ENCODE results near the gene PPP2R2C.

Gene PPP2R2C

DNA sequence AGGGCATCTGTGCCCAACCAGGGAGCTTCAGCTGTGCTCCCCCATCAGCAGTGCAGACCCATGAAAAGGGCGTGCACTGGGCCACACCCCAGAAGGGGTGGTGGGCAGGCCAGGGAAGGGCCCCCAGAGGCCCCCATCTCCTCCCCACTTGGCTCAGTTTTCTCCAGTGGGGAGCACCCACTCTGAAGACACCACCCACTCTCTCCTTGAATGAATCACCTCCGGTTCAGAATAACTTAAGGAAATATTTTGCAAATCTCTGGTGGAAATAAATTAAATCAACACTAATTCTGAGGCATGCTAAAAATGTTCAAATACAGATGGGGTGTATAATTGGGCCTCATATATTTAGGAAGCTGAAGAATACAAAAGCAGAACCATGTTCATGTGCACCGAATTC, 41.3 kb upstream of the PPP2R2C start:
- TF ChIP-seq, protein P1, sequence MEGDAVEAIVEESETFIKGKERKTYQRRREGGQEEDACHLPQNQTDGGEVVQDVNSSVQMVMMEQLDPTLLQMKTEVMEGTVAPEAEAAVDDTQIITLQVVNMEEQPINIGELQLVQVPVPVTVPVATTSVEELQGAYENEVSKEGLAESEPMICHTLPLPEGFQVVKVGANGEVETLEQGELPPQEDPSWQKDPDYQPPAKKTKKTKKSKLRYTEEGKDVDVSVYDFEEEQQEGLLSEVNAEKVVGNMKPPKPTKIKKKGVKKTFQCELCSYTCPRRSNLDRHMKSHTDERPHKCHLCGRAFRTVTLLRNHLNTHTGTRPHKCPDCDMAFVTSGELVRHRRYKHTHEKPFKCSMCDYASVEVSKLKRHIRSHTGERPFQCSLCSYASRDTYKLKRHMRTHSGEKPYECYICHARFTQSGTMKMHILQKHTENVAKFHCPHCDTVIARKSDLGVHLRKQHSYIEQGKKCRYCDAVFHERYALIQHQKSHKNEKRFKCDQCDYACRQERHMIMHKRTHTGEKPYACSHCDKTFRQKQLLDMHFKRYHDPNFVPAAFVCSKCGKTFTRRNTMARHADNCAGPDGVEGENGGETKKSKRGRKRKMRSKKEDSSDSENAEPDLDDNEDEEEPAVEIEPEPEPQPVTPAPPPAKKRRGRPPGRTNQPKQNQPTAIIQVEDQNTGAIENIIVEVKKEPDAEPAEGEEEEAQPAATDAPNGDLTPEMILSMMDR (IDR thresholded peaks at IDR 0.05; ENCODE audit: control insufficient read depth, insufficient read depth, low read depth, low read length, missing control alignments) = no peak
- no peak overlapping the region for H3K4me3 ChIP-seq (ENCODE audit: control insufficient read depth, low read depth, low read length)
- DNase-seq (ENCODE audit: low read depth) = no peak

DNA sequence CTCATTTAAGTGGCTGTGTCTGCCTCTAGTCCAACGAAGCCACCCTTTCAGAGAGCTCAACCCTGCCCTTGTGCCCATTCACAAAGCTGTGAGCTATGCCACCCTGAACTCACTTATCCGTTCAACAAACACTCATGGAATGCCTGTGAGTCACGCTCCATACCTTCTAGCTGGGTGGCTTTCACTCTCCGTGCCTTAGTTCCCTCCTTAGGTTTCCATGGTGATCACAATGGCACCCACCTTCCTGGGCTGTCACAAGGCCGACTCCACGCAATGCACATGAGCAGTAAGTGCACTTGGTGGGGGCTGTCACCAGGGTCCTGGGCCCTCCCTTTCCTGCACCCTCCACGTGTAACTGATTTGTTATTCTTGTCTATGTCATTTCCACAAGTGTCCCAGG, 37.2 kb upstream of the PPP2R2C start:
- H3K4me3 ChIP-seq (ENCODE audit: control insufficient read depth, low read depth, low read length) = no peak overlapping the region
- DNase-seq (ENCODE audit: low read depth) = no peak
- TF ChIP-seq, protein P1 (IDR thresholded peaks at IDR 0.05; ENCODE audit: control insufficient read depth, insufficient read depth, low read depth, low read length, missing control alignments) = no peak

DNA sequence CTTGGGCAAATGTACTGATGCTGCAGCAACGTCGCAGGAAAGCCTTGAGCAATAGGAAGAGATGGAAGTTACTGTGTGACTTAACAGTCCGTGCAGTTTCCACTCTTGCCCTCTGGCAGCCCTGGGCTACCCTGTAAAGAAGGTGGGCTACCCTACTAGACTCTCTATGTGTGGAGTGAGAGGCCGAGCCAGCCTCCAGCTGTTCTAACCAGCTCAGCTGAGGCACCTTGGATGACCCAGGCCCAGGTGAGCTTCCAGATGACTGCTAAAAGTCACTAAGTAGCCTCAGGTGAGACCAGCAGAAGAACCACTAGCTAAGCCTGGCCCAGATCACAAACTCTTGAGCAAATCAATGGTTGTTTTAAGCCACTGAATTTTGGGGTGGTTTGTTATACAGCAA, 34.9 kb upstream of the PPP2R2C start:
- DNase-seq (ENCODE audit: low read depth) = no peak
- TF ChIP-seq, protein P1 (IDR thresholded peaks at IDR 0.05; ENCODE audit: control insufficient read depth, insufficient read depth, low read depth, low read length, missing control alignments) = no peak
- H3K4me3 ChIP-seq (ENCODE audit: control insufficient read depth, low read depth, low read length) = no peak overlapping the region

DNA sequence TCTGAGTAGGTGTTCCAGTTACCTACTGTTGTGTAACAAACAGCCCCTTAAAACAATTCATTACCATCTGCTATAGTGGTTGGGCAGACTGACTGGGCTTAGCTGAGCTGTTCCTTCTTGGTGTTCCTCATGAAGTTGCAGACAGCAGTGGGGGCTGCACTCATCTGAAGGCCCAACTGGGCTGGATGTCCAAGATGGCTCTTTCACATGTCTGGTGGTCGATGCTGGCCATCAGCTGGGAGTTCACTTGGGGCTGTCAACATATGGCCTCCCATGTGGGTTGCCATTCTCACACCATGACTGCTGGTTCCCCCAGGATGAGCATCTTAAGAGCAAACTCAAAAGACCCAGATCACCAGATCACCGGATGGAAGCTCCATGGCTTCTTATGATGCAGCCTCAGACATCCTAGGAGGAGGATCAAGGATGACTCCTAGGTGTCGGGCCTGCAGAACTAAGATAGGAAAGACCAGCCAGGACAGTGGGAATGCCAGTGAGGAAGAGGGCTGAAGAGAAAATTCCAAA, 34.3 kb upstream of the PPP2R2C start:
- TF ChIP-seq, protein P1 (IDR thresholded peaks at IDR 0.05; ENCODE audit: control insufficient read depth, insufficient read depth, low read depth, low read length, missing control alignments) = no peak
- H3K4me3 ChIP-seq (ENCODE audit: control insufficient read depth, low read depth, low read length) = no peak overlapping the region
- no peak for DNase-seq (ENCODE audit: low read depth)

DNA sequence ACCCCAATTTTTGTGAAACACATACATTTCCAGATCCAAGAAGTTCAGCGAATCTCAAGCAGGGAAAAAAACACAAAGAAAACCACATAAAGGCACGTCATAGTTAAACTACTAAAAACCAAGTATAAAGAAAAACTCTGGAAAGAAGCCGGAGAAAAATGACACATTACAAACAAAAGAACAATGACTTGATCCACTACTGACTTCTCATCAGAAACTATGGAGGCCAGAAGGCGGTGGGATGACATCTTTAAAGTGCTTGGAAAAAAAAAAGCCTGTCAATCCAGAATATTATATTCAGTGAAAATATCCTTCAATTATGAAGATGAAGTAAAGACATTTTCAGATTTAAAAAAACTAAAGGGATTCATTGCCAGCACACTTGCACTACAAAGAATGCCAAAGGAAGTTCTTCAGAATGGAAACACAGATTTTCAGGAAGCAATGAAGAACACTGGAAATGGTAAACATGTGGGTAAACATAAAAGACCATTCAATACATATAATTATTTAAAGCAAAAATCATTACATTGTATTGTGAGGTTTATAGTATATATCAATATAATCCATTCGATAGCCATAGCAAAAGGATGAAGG, 32.6 kb upstream of the PPP2R2C start:
- TF ChIP-seq, protein P1 (IDR thresholded peaks at IDR 0.05; ENCODE audit: control insufficient read depth, insufficient read depth, low read depth, low read length, missing control alignments) = no peak
- no peak overlapping the region for H3K4me3 ChIP-seq (ENCODE audit: control insufficient read depth, low read depth, low read length)
- no peak for DNase-seq (ENCODE audit: low read depth)

DNA sequence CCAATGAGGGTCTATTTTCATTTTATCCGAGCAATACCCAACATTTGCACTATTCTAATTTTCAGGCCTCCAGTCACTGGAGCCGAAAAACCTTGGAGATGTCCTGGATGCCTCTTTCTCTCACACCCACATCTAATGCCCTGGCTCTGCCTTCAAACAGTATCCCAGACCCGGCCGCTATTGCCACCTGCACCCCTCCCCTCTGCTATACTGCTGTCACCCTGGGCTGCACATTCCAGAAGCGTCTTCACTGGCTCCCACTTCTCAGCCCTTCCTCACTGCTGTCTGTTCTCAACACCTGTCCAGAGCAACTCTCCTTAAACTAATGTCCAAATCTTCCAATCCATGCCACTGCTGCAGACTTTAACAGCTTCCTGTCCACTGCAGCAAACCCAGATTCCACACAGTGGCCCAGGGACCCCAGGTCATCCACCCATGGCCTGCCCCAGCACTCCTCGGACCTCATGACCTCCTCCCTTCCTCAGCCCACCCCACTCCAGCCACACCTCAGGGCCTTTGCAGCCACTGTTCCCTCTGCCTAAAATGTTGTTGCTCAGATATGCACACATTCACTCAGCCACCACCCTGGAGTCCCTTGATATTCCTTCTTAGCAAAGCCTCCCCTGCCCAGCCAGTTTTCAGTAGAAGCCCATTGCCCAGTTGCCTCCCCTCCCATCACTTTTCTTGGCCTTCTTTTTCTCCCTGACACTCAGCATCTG, 30.5 kb upstream of the PPP2R2C start:
- TF ChIP-seq, protein P1 (IDR thresholded peaks at IDR 0.05; ENCODE audit: control insufficient read depth, insufficient read depth, low read depth, low read length, missing control alignments) = no peak
- no peak overlapping the region for H3K4me3 ChIP-seq (ENCODE audit: control insufficient read depth, low read depth, low read length)
- DNase-seq (ENCODE audit: low read depth) = no peak
